Measurements from ENCODE around the gene PTAR1. TPM values are rescaled to one million over a fixed set of nuclear protein-coding genes. Genes with fewer than 3 reads are reported as not detected.

PTAR1 gene
- total RNA-seq, 2 experiments from 2014 or later, result 41.6 to 44.8 TPM

GRCh38 chr9:69746859-69747560 lies 12.8 kb downstream of the PTAR1 start:
- Mint-ChIP-seq H3K9me3 (no peaks in the 10 kb centered on the region), H3K4me3 (no peak overlapping the region), H3K36me3 (ENCODE audit: low read depth) (peaks cover 36% of the 10 kb centered on the region), H3K27ac (no peak overlapping the region), H3K27me3 (ENCODE audit: low read depth) (no peaks in the 10 kb centered on the region), H3K4me1 (ENCODE audit: low read depth) (peaks cover 35% of the 10 kb centered on the region)
- intact Hi-C loops (cut with micrococcal nuclease), result loop anchor here (1.0 kb wide), 1 partner anchor 12 kb away; no protein-coding TSS in a partner anchor
- CTCF ChIA-PET, result interaction anchor here (0.5 to 1.4 kb wide), 3 partner anchors 9 to 1004 kb away, joined by 3 to 9 read pairs (median 7); no protein-coding TSS in a partner anchor
- no peak for DNase-seq

- no peak for DNase-seq
- CTCF ChIA-PET, result no interaction called here
- no peaks in the 10 kb centered on the region for H3K27me3 Mint-ChIP-seq (ENCODE audit: low read depth)
- H3K4me1 Mint-ChIP-seq (ENCODE audit: low read depth), result peaks cover 29% of the 10 kb centered on the region
- intact Hi-C loops (cut with micrococcal nuclease), result loop anchor here (1.0 kb wide), 1 partner anchor 13 kb away; no protein-coding TSS in a partner anchor
- no peaks in the 10 kb centered on the region for H3K9me3 Mint-ChIP-seq
- no peak overlapping the region for H3K4me3 Mint-ChIP-seq
- H3K27ac Mint-ChIP-seq, result no peak overlapping the region
- peaks cover 37% of the 10 kb centered on the region for H3K36me3 Mint-ChIP-seq (ENCODE audit: low read depth)
Observed at GRCh38 chr9:69745716-69746437, 13.9 kb downstream of the PTAR1 start.

- H3K4me1 Mint-ChIP-seq (ENCODE audit: low read depth), result peaks cover 27% of the 10 kb centered on the region
- H3K36me3 Mint-ChIP-seq (ENCODE audit: low read depth), result peaks cover 36% of the 10 kb centered on the region
- intact Hi-C loops (cut with micrococcal nuclease), result no loop called here
- no peak overlapping the region for H3K4me3 Mint-ChIP-seq
- CTCF ChIA-PET, result no interaction called here
- H3K27me3 Mint-ChIP-seq (ENCODE audit: low read depth), result no peaks in the 10 kb centered on the region
- H3K9me3 Mint-ChIP-seq, result no peaks in the 10 kb centered on the region
- no peak for DNase-seq
- H3K27ac Mint-ChIP-seq, result no peak overlapping the region
Observed at GRCh38 chr9:69744688-69745380, 15.0 kb downstream of the PTAR1 start.

- CTCF ChIA-PET, result interaction anchor here (0.5 kb wide), 1 partner anchor 30 kb away, joined by 3 read pairs; no protein-coding TSS in a partner anchor
- Mint-ChIP-seq H3K27me3 (ENCODE audit: low read depth) (no peaks in the 10 kb centered on the region), H3K9me3 (no peaks in the 10 kb centered on the region), H3K4me1 (ENCODE audit: low read depth) (peaks cover 27% of the 10 kb centered on the region), H3K27ac (no peak overlapping the region), H3K36me3 (ENCODE audit: low read depth) (peaks cover 37% of the 10 kb centered on the region), H3K4me3 (no peak overlapping the region)
- intact Hi-C loops (cut with micrococcal nuclease), result no loop called here
- DNase-seq, result no peak
Observed at GRCh38 chr9:69743930-69744329, 15.9 kb downstream of the PTAR1 start.

- no peaks in the 10 kb centered on the region for H3K27me3 Mint-ChIP-seq (ENCODE audit: low read depth)
- no peak for DNase-seq
- H3K4me3 Mint-ChIP-seq, result no peak overlapping the region
- no peaks in the 10 kb centered on the region for H3K9me3 Mint-ChIP-seq
- peaks cover 10% of the 10 kb centered on the region for H3K4me1 Mint-ChIP-seq (ENCODE audit: low read depth)
- peaks cover 31% of the 10 kb centered on the region for H3K36me3 Mint-ChIP-seq (ENCODE audit: low read depth)
- H3K27ac Mint-ChIP-seq, result no peak overlapping the region
- intact Hi-C loops (cut with micrococcal nuclease), result no loop called here
- CTCF ChIA-PET, result no interaction called here
Observed at GRCh38 chr9:69740872-69741505, 18.8 kb downstream of the PTAR1 start.

- Mint-ChIP-seq H3K4me3 (no peak overlapping the region), H3K36me3 (ENCODE audit: low read depth) (peaks cover 31% of the 10 kb centered on the region), H3K4me1 (ENCODE audit: low read depth) (peaks cover 4% of the 10 kb centered on the region), H3K9me3 (no peaks in the 10 kb centered on the region), H3K27me3 (ENCODE audit: low read depth) (no peaks in the 10 kb centered on the region), H3K27ac (no peak overlapping the region)
- CTCF ChIA-PET, result no interaction called here
- intact Hi-C loops (cut with micrococcal nuclease), result no loop called here
- no peak for DNase-seq
Observed at GRCh38 chr9:69731348-69731747, 28.5 kb downstream of the PTAR1 start.

GRCh38 chr9:69719983-69720382 lies 39.8 kb downstream of the PTAR1 start:
- no peaks in the 10 kb centered on the region for H3K9me3 Mint-ChIP-seq
- no peak overlapping the region for H3K27ac Mint-ChIP-seq
- CTCF ChIA-PET, result interaction anchor here (0.6 kb wide), 1 partner anchor 297 kb away, joined by 4 read pairs; no protein-coding TSS in a partner anchor
- peaks cover 47% of the 10 kb centered on the region for H3K36me3 Mint-ChIP-seq (ENCODE audit: low read depth)
- intact Hi-C loops (cut with micrococcal nuclease), result no loop called here
- no peaks in the 10 kb centered on the region for H3K27me3 Mint-ChIP-seq (ENCODE audit: low read depth)
- H3K4me1 Mint-ChIP-seq (ENCODE audit: low read depth), result no peaks in the 10 kb centered on the region
- DNase-seq, result no peak
- H3K4me3 Mint-ChIP-seq, result no peak overlapping the region

GRCh38 chr9:69719367-69719766 lies 40.4 kb downstream of the PTAR1 start:
- H3K9me3 Mint-ChIP-seq, result no peaks in the 10 kb centered on the region
- CTCF ChIA-PET, result no interaction called here
- no peaks in the 10 kb centered on the region for H3K27me3 Mint-ChIP-seq (ENCODE audit: low read depth)

GRCh38 chr9:69718218-69718617 lies 41.6 kb downstream of the PTAR1 start:
- Mint-ChIP-seq H3K27ac (no peak overlapping the region), H3K9me3 (no peaks in the 10 kb centered on the region), H3K36me3 (ENCODE audit: low read depth) (peaks cover 40% of the 10 kb centered on the region), H3K4me3 (no peak overlapping the region), H3K27me3 (ENCODE audit: low read depth) (no peaks in the 10 kb centered on the region), H3K4me1 (ENCODE audit: low read depth) (no peaks in the 10 kb centered on the region)
- CTCF ChIA-PET, result no interaction called here
- intact Hi-C loops (cut with micrococcal nuclease), result no loop called here
- DNase-seq, result no peak

More at GRCh38 chr9:69719367-69719766, 40.4 kb downstream of the PTAR1 start:
- intact Hi-C loops (cut with micrococcal nuclease), result no loop called here
- Mint-ChIP-seq H3K4me1 (ENCODE audit: low read depth) (no peaks in the 10 kb centered on the region), H3K36me3 (ENCODE audit: low read depth) (peaks cover 44% of the 10 kb centered on the region), H3K4me3 (no peak overlapping the region), H3K27ac (no peak overlapping the region)
- no peak for DNase-seq

GRCh38 chr9:69715825-69716224 lies 44.0 kb downstream of the PTAR1 start:
- Mint-ChIP-seq H3K27ac (no peak overlapping the region), H3K9me3 (no peaks in the 10 kb centered on the region), H3K27me3 (ENCODE audit: low read depth) (no peaks in the 10 kb centered on the region), H3K36me3 (ENCODE audit: low read depth) (peaks cover 33% of the 10 kb centered on the region), H3K4me3 (no peak overlapping the region), H3K4me1 (ENCODE audit: low read depth) (no peaks in the 10 kb centered on the region)
- no peak for DNase-seq
- intact Hi-C loops (cut with micrococcal nuclease), result no loop called here
- CTCF ChIA-PET, result interaction anchor here (0.5 kb wide), 1 partner anchor 40 kb away, joined by 9 read pairs; no protein-coding TSS in a partner anchor

- Mint-ChIP-seq H3K4me3 (no peak overlapping the region), H3K27me3 (ENCODE audit: low read depth) (no peaks in the 10 kb centered on the region), H3K36me3 (ENCODE audit: low read depth) (peaks cover 34% of the 10 kb centered on the region), H3K9me3 (no peaks in the 10 kb centered on the region), H3K27ac (no peak overlapping the region), H3K4me1 (ENCODE audit: low read depth) (no peaks in the 10 kb centered on the region)
- CTCF ChIA-PET, result no interaction called here
- DNase-seq, result no peak
- intact Hi-C loops (cut with micrococcal nuclease), result no loop called here
Observed at GRCh38 chr9:69715096-69715495, 44.7 kb downstream of the PTAR1 start.

- H3K4me3 Mint-ChIP-seq, result no peak overlapping the region
- H3K36me3 Mint-ChIP-seq (ENCODE audit: low read depth), result peaks cover 9% of the 10 kb centered on the region
- H3K9me3 Mint-ChIP-seq, result peaks cover 27% of the 10 kb centered on the region
- intact Hi-C loops (cut with micrococcal nuclease), result no loop called here
- DNase-seq, result no peak
- CTCF ChIA-PET, result no interaction called here
- peaks cover 2% of the 10 kb centered on the region for H3K27me3 Mint-ChIP-seq (ENCODE audit: low read depth)
- H3K4me1 Mint-ChIP-seq (ENCODE audit: low read depth), result no peaks in the 10 kb centered on the region
- no peak overlapping the region for H3K27ac Mint-ChIP-seq
Observed at GRCh38 chr9:69697475-69697874, 62.3 kb downstream of the PTAR1 start.
